Stimulated activated CD4-positive, alpha-beta T cell treated with anti-CD3 and anti-CD28 coated beads, Interleukin-12 subunit alpha, Interleukin-12 subunit beta, amount 100 ng/mL, for 24 hours (primary cell): ENCODE measurements around the gene DNAAF6.

ENCODE experiments used
- DNase-seq, 2 experiments: peaks; one replicate each; pipeline ENCODE4 v3.0.0-alpha.2; 2020; ENCODE audit warnings: low read depth in 2 of 2

Gene DNAAF6

GRCh38 chrX:107293056-107293455 lies 86.6 kb downstream of the DNAAF6 start:
- DNase-seq: no peak
